ENCODE data around the gene PRDM15. TPM values are rescaled to one million over a fixed set of nuclear protein-coding genes. Genes with fewer than 3 reads are reported as not detected.

The PRDM15 gene
- total and polyA plus RNA-seq, 2 experiments from 2014 or later, result 3.0 to 10.6 TPM

DNA sequence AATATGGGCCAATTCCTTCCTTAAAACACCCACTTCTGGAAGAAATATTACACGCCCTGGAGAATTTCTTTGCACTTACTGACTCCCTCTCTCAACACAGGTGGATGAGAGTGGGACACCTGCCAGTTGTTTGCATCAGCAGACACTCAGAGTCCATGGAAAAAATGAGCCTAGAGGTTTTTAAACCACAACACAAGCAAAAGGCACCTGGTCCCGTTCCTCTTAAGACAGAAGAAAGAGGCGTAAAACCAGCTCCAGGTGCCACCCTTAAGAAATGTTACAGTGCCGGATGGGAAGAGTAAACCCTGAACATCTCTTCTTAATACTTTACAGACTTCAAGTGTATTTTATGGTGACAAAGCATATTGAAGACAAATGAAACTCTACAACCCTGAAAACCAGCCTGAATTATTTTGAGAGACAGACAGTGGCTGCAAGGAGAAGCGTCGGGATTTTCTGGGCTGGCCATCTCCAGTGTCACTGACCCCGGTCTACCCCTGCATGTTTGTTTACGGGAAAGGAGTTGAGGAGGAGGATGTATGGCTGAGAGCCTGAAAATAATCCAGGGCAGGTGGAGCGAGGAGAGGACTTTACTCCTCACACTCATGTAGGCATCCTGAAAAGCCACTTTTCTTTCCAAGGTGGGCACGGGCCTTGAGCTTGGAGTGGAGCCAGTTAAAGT, 104.5 kb downstream of the PRDM15 start:
- DNase-seq (ENCODE audit: low spot score) (no peak), ATAC-seq (no peak)
- no peak overlapping the region for H3K4me3 Mint-ChIP-seq
- Histone ChIP-seq H3F3A (replicated peaks; ENCODE audit: low read depth) (no peaks in the 10 kb centered on the region), H3K27ac (ENCODE audit: low read depth) (no peak overlapping the region), H3K9me2 (ENCODE audit: insufficient read depth) (no peaks in the 10 kb centered on the region), H3K4me1 (ENCODE audit: insufficient read depth) (peaks cover 16% of the 10 kb centered on the region), H3K4me2 (no peak overlapping the region), H3K27me3 (ENCODE audit: insufficient read depth) (peaks cover 29% of the 10 kb centered on the region), H2AFZ (no peak overlapping the region), H3K36me3 (ENCODE audit: insufficient read depth) (no peaks in the 10 kb centered on the region), H4K20me1 (replicated peaks; ENCODE audit: insufficient read depth) (0 out of 2 replicates have a peak, but pooled peaks cover 3% of the 10 kb centered on the region), H3K79me2 (replicated peaks; ENCODE audit: insufficient read depth) (no peaks in the 10 kb centered on the region), H3K4me3 (no peak overlapping the region)
- H3K36me3 Mint-ChIP-seq (ENCODE audit: low read depth), result no peaks in the 10 kb centered on the region
- peaks cover 36% of the 10 kb centered on the region for H3K27me3 Mint-ChIP-seq (ENCODE audit: insufficient read depth, low read depth, poor library complexity)
- peaks cover 41% of the 10 kb centered on the region for H3K4me1 Mint-ChIP-seq
- no peaks in the 10 kb centered on the region for H3K9me3 Mint-ChIP-seq
- H3K27ac Mint-ChIP-seq, result no peak overlapping the region
- TF ChIP-seq ZNF331 (CRISPR knock-in tag; IDR thresholded peaks at IDR 0.05; ENCODE audit: low read depth) (no peak), EZH2 (IDR thresholded peaks at IDR 0.05; ENCODE audit: low read depth, unreplicated experiment) (no peak), CREB1 (CRISPR knock-in tag; IDR thresholded peaks at IDR 0.05; ENCODE audit: low read depth) (no peak), NANOG (IDR thresholded peaks at IDR 0.05; ENCODE audit: borderline replicate concordance) (no peak), EZH2phosphoT487 (IDR thresholded peaks at IDR 0.05; ENCODE audit: unreplicated experiment) (no peak), ETS1 (IDR thresholded peaks at IDR 0.05) (no peak), POLR2AphosphoS5 (IDR thresholded peaks at IDR 0.05; ENCODE audit: low read depth) (no peak), JUNB (IDR thresholded peaks at IDR 0.05; ENCODE audit: unreplicated experiment) (no peak), CTCF (conservative IDR thresholded peaks at IDR 0.05; ENCODE audit: low read depth in 2 of 2) (no peak), REST (IDR thresholded peaks at IDR 0.05; ENCODE audit: unreplicated experiment) (no peak), ZNF462 (CRISPR knock-in tag; IDR thresholded peaks at IDR 0.05) (no peak), ZNF114 (CRISPR knock-in tag; IDR thresholded peaks at IDR 0.05) (no peak), STAT1 (IDR thresholded peaks at IDR 0.05; ENCODE audit: unreplicated experiment) (no peak)

All from GM23338 (cell line).